COLO668 (cell line): ENCODE results near the gene KLKB1.
A peak's percentile ranks its signal among the peaks of the same experiment; 100 is the strongest.

ENCODE experiments used
- DNase-seq: peaks from one replicate; lab custom pipeline; 2025; ENCODE audit not compliant: unreplicated experiment; lab: John Stamatoyannopoulos, UW

KLKB1 gene

GRCh38 chr4:186227221-186227620 is at the start of gene KLKB1:
KLKB1 (plus strand) TSS chr4:186227507; CDS start chr4:186228196, 689 bp downstream.
- DNase-seq = peak; percentile 16

GRCh38 chr4:186188107-186188506 is 39.2 kb upstream of the KLKB1 start:
- DNase-seq = no peak

- no peak for DNase-seq
Observed at GRCh38 chr4:186189656-186190055, 37.7 kb upstream of the KLKB1 start.

GRCh38 chr4:186190581-186191199 is 36.6 kb upstream of the KLKB1 start:
- peak; percentile 80 for DNase-seq

GRCh38 chr4:186191200-186192065 is 35.9 kb upstream of the KLKB1 start, which contains the start of gene CYP4V2:
CYP4V2 (plus strand) TSS chr4:186191567; CDS start chr4:186191824, 257 bp downstream.
- DNase-seq = peak; percentile 89

GRCh38 chr4:186192066-186192612 is 35.2 kb upstream of the KLKB1 start:
- DNase-seq = peak; percentile 59

GRCh38 chr4:186193851-186194250 is 33.5 kb upstream of the KLKB1 start:
- no peak for DNase-seq

- no peak for DNase-seq
Observed at GRCh38 chr4:186196063-186196462, 31.2 kb upstream of the KLKB1 start.

- DNase-seq = no peak
Observed at GRCh38 chr4:186200516-186200915, 26.8 kb upstream of the KLKB1 start.

GRCh38 chr4:186201010-186201409 is 26.3 kb upstream of the KLKB1 start:
- DNase-seq = no peak

- DNase-seq = peak; percentile 57
Observed at GRCh38 chr4:186201535-186202230, 25.6 kb upstream of the KLKB1 start.

GRCh38 chr4:186202490-186203140 is 24.7 kb upstream of the KLKB1 start:
- no peak for DNase-seq

GRCh38 chr4:186203406-186203805 is 23.9 kb upstream of the KLKB1 start:
- no peak for DNase-seq

- DNase-seq = no peak
Observed at GRCh38 chr4:186204103-186204559, 23.2 kb upstream of the KLKB1 start.

- no peak for DNase-seq
Observed at GRCh38 chr4:186204686-186205085, 22.6 kb upstream of the KLKB1 start.

- no peak for DNase-seq
Observed at GRCh38 chr4:186205156-186205555, 22.2 kb upstream of the KLKB1 start.

GRCh38 chr4:186216465-186217024 is 10.8 kb upstream of the KLKB1 start:
- no peak for DNase-seq

- DNase-seq = no peak
Observed at GRCh38 chr4:186217733-186218293, 9.5 kb upstream of the KLKB1 start.

- DNase-seq = no peak
Observed at GRCh38 chr4:186221624-186222023, 5.7 kb upstream of the KLKB1 start.

GRCh38 chr4:186225848-186226247 is 1.5 kb upstream of the KLKB1 start:
- no peak for DNase-seq
